SK-N-SH (cell line): ENCODE measurements around the gene LMF1. TPM values are rescaled to one million over a fixed set of nuclear protein-coding genes. Genes with fewer than 3 reads are reported as not detected.

Experiments used
- CTCF ChIA-PET: fragments of 300-600, 350-600 bp; formaldehyde crosslinking; extraction: SDS; loops from one replicate; lab custom pipeline; 2021; lab: Yijun Ruan, JAX
- POLR2A ChIA-PET: fragments of 350-600 bp; sonication (Branson Sonifier 250); formaldehyde crosslinking; extraction: SDS; loops from one replicate; lab custom pipeline; 2020; ENCODE audit warnings: antibody characterized with exemption, inconsistent platforms; lab: Yijun Ruan, JAX
- DNase-seq: peaks from one replicate; pipeline ENCODE4 v3.0.0; 2012
- H2AFZ ChIP-seq: fragments of 200-600 bp; sonication (generic); 2 replicates; pipeline ENCODE4 v1.8.1; 2016; ENCODE audit warnings: antibody characterized with exemption, mild to moderate bottlenecking, low read depth
- H3F3A ChIP-seq: fragments of 200-600 bp; sonication (generic); replicated peaks from 2 replicates; pipeline ENCODE3; 2016; ENCODE audit warnings: antibody characterized with exemption, mild to moderate bottlenecking; ENCODE audit not compliant: insufficient read depth
- H3K27ac ChIP-seq, 2 experiments: fragments of 200-500 bp in 1 of 2; fragments of 200-600 bp in 1 of 2; sonication (Bioruptor generic) in 1 of 2; sonication (generic), shearing (Covaris generic) in 1 of 2; 2 replicates each; pipeline versions ENCODE4 v1.5.1 to v1.6.1; 2014 to 2016; ENCODE audit warnings: low read depth in 2 of 2, inconsistent platforms in 1 of 2, low read length in 1 of 2, mild to moderate bottlenecking in 1 of 2, mixed read lengths in 1 of 2
- H3K27me3 ChIP-seq: fragments of 200-600 bp; sonication (generic), shearing (Covaris generic); 2 replicates; pipeline ENCODE4 v1.6.1; 2016; ENCODE audit warnings: mixed run types; ENCODE audit not compliant: insufficient read depth
- H3K36me3 ChIP-seq, 2 experiments: fragments of 200-500 bp in 1 of 2; fragments of 200-600 bp in 1 of 2; sonication (Bioruptor generic) in 1 of 2; sonication (generic) in 1 of 2; replicated peaks in 1 of 2; 2 replicates each; pipeline versions ENCODE3 to v1.5.1; 2014 to 2016; ENCODE audit warnings: low read length in 1 of 2, mild to moderate bottlenecking in 1 of 2; ENCODE audit not compliant: insufficient read depth in 2 of 2, control insufficient read depth in 1 of 2
- H3K4me1 ChIP-seq, 2 experiments: fragments of 200-500 bp in 1 of 2; fragments of 200-600 bp in 1 of 2; sonication (Bioruptor generic) in 1 of 2; sonication (generic), shearing (Covaris generic) in 1 of 2; 2 replicates each; pipeline versions ENCODE4 v1.5.1 to v1.6.1; 2014 to 2016; ENCODE audit warnings: low read depth in 1 of 2, low read length in 1 of 2, mixed run types in 1 of 2; ENCODE audit not compliant: insufficient read depth in 2 of 2, control insufficient read depth in 1 of 2
- H3K4me2 ChIP-seq: fragments of 200-600 bp; sonication (generic), shearing (Covaris generic); 2 replicates; pipeline ENCODE4 v1.6.1; 2017; ENCODE audit warnings: mixed run types
- H3K4me3 ChIP-seq, 2 experiments: fragments of 200-500 bp in 1 of 2; fragments of 200-600 bp in 1 of 2; sonication (Bioruptor generic) in 1 of 2; sonication (generic), shearing (Covaris generic) in 1 of 2; 2 replicates each; pipeline versions ENCODE4 v1.5.1 to v1.8.1; 2014 to 2016; ENCODE audit warnings: low read depth in 2 of 2, inconsistent platforms in 1 of 2, low read length in 1 of 2, mild to moderate bottlenecking in 1 of 2, mixed read lengths in 1 of 2, moderate library complexity in 1 of 2
- H3K79me2 ChIP-seq: fragments of 200-600 bp; sonication (generic); 2 replicates; pipeline ENCODE4 v1.8.1; 2017; ENCODE audit warnings: mild to moderate bottlenecking; ENCODE audit not compliant: insufficient read depth
- H3K9ac ChIP-seq: fragments of 200-600 bp; sonication (generic); 2 replicates; pipeline ENCODE4 v1.6.1; 2017; ENCODE audit warnings: mixed run types
- H3K9me2 ChIP-seq: fragments of 200-600 bp; sonication (generic); 2 replicates; pipeline ENCODE4 v1.6.1; 2017; ENCODE audit warnings: mixed run types
- H3K9me3 ChIP-seq: fragments of 200-600 bp; sonication (generic); 2 replicates; pipeline ENCODE4 v1.6.1; 2017; ENCODE audit warnings: mixed run types, mild to moderate bottlenecking, moderate library complexity
- H4K20me1 ChIP-seq: fragments of 200-600 bp; sonication (generic); 2 replicates; pipeline ENCODE4 v1.6.1; 2017; ENCODE audit warnings: mild to moderate bottlenecking, mixed run types; ENCODE audit not compliant: insufficient read depth
- ELF1 ChIP-seq: IDR thresholded peaks from 2 replicates; pipeline ENCODE4 v1.4.0; 2012
- EP300 ChIP-seq, 2 experiments: IDR thresholded peaks; 2 replicates each; pipeline versions ENCODE4 v1.4.0 to v1.6.1; 2012; ENCODE audit warnings: borderline replicate concordance in 1 of 2, low read depth in 1 of 2, low read length in 1 of 2
- FOXJ3 ChIP-seq: sonication (generic); formaldehyde crosslinking; IDR thresholded peaks from 2 replicates; pipeline ENCODE4 v1.5.1; 2020; ENCODE audit warnings: mild to moderate bottlenecking, missing genetic modification reagents
- GATA2 ChIP-seq: sonication (generic); formaldehyde crosslinking; IDR thresholded peaks from 2 replicates; pipeline ENCODE4 v1.5.0; 2020; ENCODE audit warnings: mild to moderate bottlenecking, missing genetic modification reagents
- MXI1 ChIP-seq: IDR thresholded peaks from 2 replicates; pipeline ENCODE4 v1.6.1; 2012; ENCODE audit warnings: mild to moderate bottlenecking, low read depth, low read length, improper control_type of control experiment
- RCOR1 ChIP-seq: fragments of 150-350 bp; IDR thresholded peaks from 2 replicates; pipeline ENCODE4 v1.6.1; 2017; ENCODE audit warnings: antibody characterized with exemption, low read length
- SMC3 ChIP-seq: IDR thresholded peaks from 2 replicates; pipeline ENCODE4 v1.6.1; 2012; ENCODE audit warnings: low read depth, low read length, improper control_type of control experiment
- TAF1 ChIP-seq: IDR thresholded peaks from 2 replicates; pipeline ENCODE4 v1.6.1; 2012; ENCODE audit warnings: low read depth, mild to moderate bottlenecking, low read length, moderate library complexity, borderline replicate concordance
- TCF12 ChIP-seq: IDR thresholded peaks from 2 replicates; pipeline ENCODE4 v1.4.0; 2012
- TEAD4 ChIP-seq: IDR thresholded peaks from 2 replicates; pipeline ENCODE4 v1.4.0; 2012; ENCODE audit warnings: mild to moderate bottlenecking, borderline replicate concordance; ENCODE audit not compliant: insufficient read depth
- USF1 ChIP-seq: IDR thresholded peaks from 2 replicates; pipeline ENCODE4 v1.4.0; 2012; ENCODE audit warnings: low read depth, borderline replicate concordance
- WGBS: methylation state at CpG from one replicate; pipeline ENCODE4 v1.1.6; 2017; ENCODE audit warnings: low lambda C conversion rate; 5-methylcytosine and 5-hydroxymethylcytosine counted together
- polyA plus RNA-seq, 3 experiments: library from polyadenylated mRNA; depleted of rRNA; stranded (reverse); fragments of >200 nt; gene quantifications; 2 replicates each; pipeline ENCODE4 v1.2.3, GENCODE V29; 2012
- TF ChIP-seq, protein P1 (sequence below): IDR thresholded peaks from 2 replicates; pipeline ENCODE4 v1.4.0; 2012; ENCODE audit warnings: low read depth, borderline replicate concordance
- TF ChIP-seq, protein P2 (sequence below): fragments of 200-600 bp; sonication (generic); IDR thresholded peaks from 2 replicates; pipeline ENCODE4 v1.6.1; 2017; ENCODE audit warnings: antibody characterized with exemption, mild to moderate bottlenecking, moderate library complexity
- TF ChIP-seq, protein P3 (sequence below): IDR thresholded peaks from 2 replicates; pipeline ENCODE4 v1.6.1; 2012; ENCODE audit warnings: mild to moderate bottlenecking, low read depth, low read length, moderate library complexity
- TF ChIP-seq, protein P4 (sequence below): fragments of 150-350 bp; IDR thresholded peaks from 2 replicates; pipeline ENCODE4 v1.6.1; 2017; ENCODE audit warnings: antibody characterized with exemption, low read length, low read depth, borderline replicate concordance

LMF1 gene
- polyA plus RNA-seq, 1 of the 3 experiments (the other 2 are of a cell fraction), result 5.7 TPM

DNA sequence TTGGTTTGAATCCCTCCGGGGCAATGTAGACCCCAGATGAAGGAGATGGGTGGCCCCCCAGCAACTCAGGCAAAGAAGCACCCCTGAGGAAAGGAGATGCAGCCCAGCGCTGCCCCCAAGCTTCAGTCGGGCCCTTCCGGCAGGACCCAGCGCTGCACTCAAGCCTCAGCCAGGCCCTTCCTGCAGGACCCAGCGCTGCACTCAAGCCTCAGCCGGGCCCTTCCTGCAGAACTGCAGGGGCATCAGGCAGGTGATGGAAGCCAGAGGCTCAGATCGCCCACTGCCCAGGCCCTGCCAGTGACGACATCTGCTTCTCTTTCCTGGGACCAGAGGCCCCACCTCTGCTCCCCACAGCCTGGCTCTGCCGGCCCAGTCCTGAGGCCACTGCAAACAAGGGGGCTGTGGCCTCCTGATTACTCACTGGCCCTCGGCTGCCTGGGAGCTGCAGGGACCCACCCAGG is 18.6 kb upstream of the LMF1 start:
- no peak for DNase-seq
- Histone ChIP-seq H3K79me2 (no peaks in the 10 kb centered on the region), H3K9me2 (no peaks in the 10 kb centered on the region), H3K4me2 (no peak overlapping the region), H3K27me3 (peaks cover 85% of the 10 kb centered on the region), H3K4me3 (no peak overlapping the region), H3K27ac (no peak overlapping the region), H3K36me3 (no peaks in the 10 kb centered on the region), H3K9ac (no peak overlapping the region), H2AFZ (no peak overlapping the region), H4K20me1 (no peaks in the 10 kb centered on the region), H3F3A (peaks cover 3% of the 10 kb centered on the region), H3K9me3 (no peaks in the 10 kb centered on the region), H3K4me1 (no peaks in the 10 kb centered on the region)
- WGBS, result 0% methylated on average over 10 of the region's 11 CpGs
- no peak for TF ChIP-seq GATA2 (CRISPR knock-in tag)
- TF ChIP-seq RCOR1, result no peak
- TF ChIP-seq TEAD4, result no peak
- TF ChIP-seq USF1, result no peak
- no peak for TF ChIP-seq ELF1
- TF ChIP-seq, protein P1, sequence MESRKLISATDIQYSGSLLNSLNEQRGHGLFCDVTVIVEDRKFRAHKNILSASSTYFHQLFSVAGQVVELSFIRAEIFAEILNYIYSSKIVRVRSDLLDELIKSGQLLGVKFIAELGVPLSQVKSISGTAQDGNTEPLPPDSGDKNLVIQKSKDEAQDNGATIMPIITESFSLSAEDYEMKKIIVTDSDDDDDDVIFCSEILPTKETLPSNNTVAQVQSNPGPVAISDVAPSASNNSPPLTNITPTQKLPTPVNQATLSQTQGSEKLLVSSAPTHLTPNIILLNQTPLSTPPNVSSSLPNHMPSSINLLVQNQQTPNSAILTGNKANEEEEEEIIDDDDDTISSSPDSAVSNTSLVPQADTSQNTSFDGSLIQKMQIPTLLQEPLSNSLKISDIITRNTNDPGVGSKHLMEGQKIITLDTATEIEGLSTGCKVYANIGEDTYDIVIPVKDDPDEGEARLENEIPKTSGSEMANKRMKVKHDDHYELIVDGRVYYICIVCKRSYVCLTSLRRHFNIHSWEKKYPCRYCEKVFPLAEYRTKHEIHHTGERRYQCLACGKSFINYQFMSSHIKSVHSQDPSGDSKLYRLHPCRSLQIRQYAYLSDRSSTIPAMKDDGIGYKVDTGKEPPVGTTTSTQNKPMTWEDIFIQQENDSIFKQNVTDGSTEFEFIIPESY, result no peak
- TF ChIP-seq SMC3, result no peak
- TF ChIP-seq TAF1, result no peak
- TF ChIP-seq FOXJ3, result no peak
- CTCF ChIA-PET, result interaction anchor here (2.1 kb wide), 1 partner anchor 68 kb away, joined by 6 read pairs; no protein-coding TSS in a partner anchor
- POLR2A ChIA-PET, result no interaction called here

- no peak overlapping the region for H3K4me2 ChIP-seq
- H3K27me3 ChIP-seq, result peaks cover 92% of the 10 kb centered on the region
- peaks cover 3% of the 10 kb centered on the region for H3F3A ChIP-seq
- no peak overlapping the region for H3K4me3 ChIP-seq
- H2AFZ ChIP-seq, result no peak overlapping the region
- H3K9me3 ChIP-seq, result no peaks in the 10 kb centered on the region
- no peak overlapping the region for H3K27ac ChIP-seq
- H3K9me2 ChIP-seq, result no peaks in the 10 kb centered on the region
- no peak for DNase-seq
- no peaks in the 10 kb centered on the region for H3K4me1 ChIP-seq
- 0 out of 2 replicates have a peak, but pooled peaks cover 4% of the 10 kb centered on the region for H4K20me1 ChIP-seq
- no peaks in the 10 kb centered on the region for H3K79me2 ChIP-seq
- 47% methylated on average over 23 of the region's 35 CpGs for WGBS
- no peaks in the 10 kb centered on the region for H3K36me3 ChIP-seq
- ChIA-PET CTCF (interaction anchor here (2.1 kb wide), 1 partner anchor 68 kb away, joined by 6 read pairs; no protein-coding TSS in a partner anchor), POLR2A (no interaction called here)
- H3K9ac ChIP-seq, result no peak overlapping the region
- no peak for TF ChIP-seq EP300 (IDR thresholded peaks at IDR 0.05; ENCODE audit: borderline replicate concordance in 1 of 2, low read depth in 1 of 2, low read length in 1 of 2)
- TF ChIP-seq, protein P2, sequence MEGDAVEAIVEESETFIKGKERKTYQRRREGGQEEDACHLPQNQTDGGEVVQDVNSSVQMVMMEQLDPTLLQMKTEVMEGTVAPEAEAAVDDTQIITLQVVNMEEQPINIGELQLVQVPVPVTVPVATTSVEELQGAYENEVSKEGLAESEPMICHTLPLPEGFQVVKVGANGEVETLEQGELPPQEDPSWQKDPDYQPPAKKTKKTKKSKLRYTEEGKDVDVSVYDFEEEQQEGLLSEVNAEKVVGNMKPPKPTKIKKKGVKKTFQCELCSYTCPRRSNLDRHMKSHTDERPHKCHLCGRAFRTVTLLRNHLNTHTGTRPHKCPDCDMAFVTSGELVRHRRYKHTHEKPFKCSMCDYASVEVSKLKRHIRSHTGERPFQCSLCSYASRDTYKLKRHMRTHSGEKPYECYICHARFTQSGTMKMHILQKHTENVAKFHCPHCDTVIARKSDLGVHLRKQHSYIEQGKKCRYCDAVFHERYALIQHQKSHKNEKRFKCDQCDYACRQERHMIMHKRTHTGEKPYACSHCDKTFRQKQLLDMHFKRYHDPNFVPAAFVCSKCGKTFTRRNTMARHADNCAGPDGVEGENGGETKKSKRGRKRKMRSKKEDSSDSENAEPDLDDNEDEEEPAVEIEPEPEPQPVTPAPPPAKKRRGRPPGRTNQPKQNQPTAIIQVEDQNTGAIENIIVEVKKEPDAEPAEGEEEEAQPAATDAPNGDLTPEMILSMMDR, result no peak
- TF ChIP-seq, protein P3, sequence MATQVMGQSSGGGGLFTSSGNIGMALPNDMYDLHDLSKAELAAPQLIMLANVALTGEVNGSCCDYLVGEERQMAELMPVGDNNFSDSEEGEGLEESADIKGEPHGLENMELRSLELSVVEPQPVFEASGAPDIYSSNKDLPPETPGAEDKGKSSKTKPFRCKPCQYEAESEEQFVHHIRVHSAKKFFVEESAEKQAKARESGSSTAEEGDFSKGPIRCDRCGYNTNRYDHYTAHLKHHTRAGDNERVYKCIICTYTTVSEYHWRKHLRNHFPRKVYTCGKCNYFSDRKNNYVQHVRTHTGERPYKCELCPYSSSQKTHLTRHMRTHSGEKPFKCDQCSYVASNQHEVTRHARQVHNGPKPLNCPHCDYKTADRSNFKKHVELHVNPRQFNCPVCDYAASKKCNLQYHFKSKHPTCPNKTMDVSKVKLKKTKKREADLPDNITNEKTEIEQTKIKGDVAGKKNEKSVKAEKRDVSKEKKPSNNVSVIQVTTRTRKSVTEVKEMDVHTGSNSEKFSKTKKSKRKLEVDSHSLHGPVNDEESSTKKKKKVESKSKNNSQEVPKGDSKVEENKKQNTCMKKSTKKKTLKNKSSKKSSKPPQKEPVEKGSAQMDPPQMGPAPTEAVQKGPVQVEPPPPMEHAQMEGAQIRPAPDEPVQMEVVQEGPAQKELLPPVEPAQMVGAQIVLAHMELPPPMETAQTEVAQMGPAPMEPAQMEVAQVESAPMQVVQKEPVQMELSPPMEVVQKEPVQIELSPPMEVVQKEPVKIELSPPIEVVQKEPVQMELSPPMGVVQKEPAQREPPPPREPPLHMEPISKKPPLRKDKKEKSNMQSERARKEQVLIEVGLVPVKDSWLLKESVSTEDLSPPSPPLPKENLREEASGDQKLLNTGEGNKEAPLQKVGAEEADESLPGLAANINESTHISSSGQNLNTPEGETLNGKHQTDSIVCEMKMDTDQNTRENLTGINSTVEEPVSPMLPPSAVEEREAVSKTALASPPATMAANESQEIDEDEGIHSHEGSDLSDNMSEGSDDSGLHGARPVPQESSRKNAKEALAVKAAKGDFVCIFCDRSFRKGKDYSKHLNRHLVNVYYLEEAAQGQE, result no peak
- TF ChIP-seq MXI1, result no peak
- TF ChIP-seq TCF12, result no peak
- TF ChIP-seq, protein P4, sequence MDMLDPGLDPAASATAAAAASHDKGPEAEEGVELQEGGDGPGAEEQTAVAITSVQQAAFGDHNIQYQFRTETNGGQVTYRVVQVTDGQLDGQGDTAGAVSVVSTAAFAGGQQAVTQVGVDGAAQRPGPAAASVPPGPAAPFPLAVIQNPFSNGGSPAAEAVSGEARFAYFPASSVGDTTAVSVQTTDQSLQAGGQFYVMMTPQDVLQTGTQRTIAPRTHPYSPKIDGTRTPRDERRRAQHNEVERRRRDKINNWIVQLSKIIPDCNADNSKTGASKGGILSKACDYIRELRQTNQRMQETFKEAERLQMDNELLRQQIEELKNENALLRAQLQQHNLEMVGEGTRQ, result no peak
Observed at GRCh38 chr16:988471-989353, 17.9 kb upstream of the LMF1 start.
